Psoas muscle (tissue), 8 donors: ENCODE results near the gene CLEC2D. TPM values are rescaled to one million over a fixed set of nuclear protein-coding genes. Genes with fewer than 3 reads are reported as not detected.
A peak's percentile ranks its signal among the peaks of the same experiment; 100 is the strongest.

ENCODE experiments used
- ATAC-seq, 4 donors: fragments of 200-7000 bp; cut with Tn5 transposase; one replicate each; pipeline ENCODE4 v1.9.1; 2020; ENCODE audit warnings: moderate library complexity in 3 of 4, mild to moderate bottlenecking in 2 of 4
- DNase-seq, 2 donors: peaks; one replicate each; pipeline ENCODE4 v3.0.0-alpha.2; 2020
- H3K27ac ChIP-seq: fragments of 200-600 bp; one replicate; pipeline ENCODE4 v1.8.0; 2022
- H3K27me3 ChIP-seq, 3 donors: fragments of 200-600 bp in 1 of 3; one replicate each; pipeline versions ENCODE4 v1.6.1 to v1.8.0; 2013 to 2022; ENCODE audit warnings: low read length in 2 of 3, mild to moderate bottlenecking in 2 of 3, moderate library complexity in 1 of 3; ENCODE audit not compliant: insufficient read depth in 3 of 3
- H3K36me3 ChIP-seq, 2 donors: fragments of 200-600 bp in 1 of 2; one replicate each; pipeline versions ENCODE4 v1.6.1 to v1.8.0; 2013 to 2022; ENCODE audit warnings: low read depth in 1 of 2, mild to moderate bottlenecking in 1 of 2, moderate library complexity in 1 of 2; ENCODE audit not compliant: insufficient read depth in 1 of 2
- H3K4me1 ChIP-seq: fragments of 200-600 bp; one replicate; pipeline ENCODE4 v1.8.0; 2022
- H3K4me3 ChIP-seq: fragments of 200-600 bp; one replicate; pipeline ENCODE4 v1.8.0; 2022; ENCODE audit warnings: mild to moderate bottlenecking
- H3K9me3 ChIP-seq: fragments of 200-600 bp; one replicate; pipeline ENCODE4 v1.8.0; 2022
- WGBS, 3 donors: extraction: QIAGEN DNeasy Blood & Tissue Kit; methylation state at CpG; one replicate each; pipeline versions ENCODE4 v1.1.6 to v1.1.7; 2013; 5-methylcytosine and 5-hydroxymethylcytosine counted together
- intact Hi-C, 2 donors: fragments of 100-400 bp; cut with DNase I; formaldehyde crosslinking; loops; one replicate each; pipeline versions ENCODE4 v1.11.0 to v1.14.2; 2022
- polyA plus RNA-seq, 3 donors: library from polyadenylated mRNA; stranded (reverse); fragments of 200-250 nt; gene quantifications; one replicate each; pipeline ENCODE4 v1.2.3, GENCODE V29; 2013
- total RNA-seq, 4 donors: library from RNA; stranded (reverse); fragmentation: NEBNext Ultra II Directional in 2 of 4; extraction: Animal tissue kit (Norgen Biotek cat#: 25700) in 2 of 4; gene quantifications; one replicate each; pipeline versions ENCODE4 v1.2.1 to v1.2.4, GENCODE V29; 2021 to 2023
- TF ChIP-seq, protein P1 (sequence below): fragments of 200-600 bp; IDR thresholded peaks from one replicate; pipeline ENCODE4 v1.8.0; 2022; ENCODE audit warnings: antibody characterized with exemption
- donor health status: healthy with polysubstance abuse.
- donor health status: DM: no; HTN: no; CAD: no; lungs with moderate emphysema.
- donor health status: Bipolar disorder and iron deficiency.
- donor health status: healthy.
- donor health status: DM: yes; HTN: yes; CAD: no.
- donor health status: DM: no; HTN: no; CAD: no.
- donor health status: DM: no; HTN: no; CAD: no.
- donor health status: DM: yes; HTN: yes; CAD: no.

The CLEC2D gene
- total and polyA plus RNA-seq, 7 donors: 0.42 to 2.5 (median 0.97) TPM

DNA sequence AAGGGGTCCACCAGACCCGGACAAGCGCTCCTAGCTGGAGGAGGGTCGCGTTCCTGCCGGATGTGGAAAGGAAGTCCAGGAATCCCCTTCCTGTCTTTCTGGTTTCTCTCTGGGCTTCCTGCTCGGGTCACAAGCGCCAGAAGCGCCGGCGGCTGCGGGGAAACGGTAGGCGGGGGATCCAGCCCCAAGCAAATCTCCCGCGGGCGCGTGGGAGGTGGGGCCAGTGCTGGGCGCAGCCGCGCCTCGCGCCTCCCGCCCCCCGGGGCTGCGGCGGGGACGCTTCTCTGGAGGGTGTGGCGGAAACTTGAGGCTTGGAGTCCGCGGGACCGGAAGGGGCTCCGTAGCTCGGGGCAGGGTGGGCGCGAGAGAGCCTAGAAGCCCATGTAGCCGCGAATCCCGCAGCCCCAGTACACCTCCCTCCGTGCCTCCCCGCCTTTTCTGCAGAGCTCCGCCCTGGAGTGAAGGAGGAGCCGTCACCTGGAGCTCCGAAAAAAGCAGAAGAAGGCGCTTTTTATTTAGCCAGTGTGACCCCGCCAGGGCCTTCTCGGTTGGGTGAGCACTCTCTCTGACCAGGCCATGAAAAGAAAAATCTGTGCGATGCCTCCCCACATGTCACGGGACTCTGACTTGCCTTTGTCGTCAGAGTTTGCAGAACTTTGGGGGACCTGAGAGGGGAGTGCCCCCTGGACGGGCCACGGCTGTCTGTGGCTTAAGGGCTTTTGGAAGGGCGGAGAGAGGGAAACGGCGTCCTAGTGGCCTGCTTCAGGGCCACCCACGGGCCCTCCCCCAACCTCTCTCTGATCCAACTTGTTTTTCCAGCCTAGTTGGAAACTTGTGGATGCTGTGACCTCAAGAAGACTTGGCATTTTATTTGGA lies 21.4 kb upstream of the CLEC2D start:
- Histone ChIP-seq H3K4me1 (peaks cover 9% of the 10 kb centered on the region), H3K27ac (peak overlapping the region; percentile 79), H3K9me3 (no peaks in the 10 kb centered on the region), H3K4me3 (peak overlapping the region; percentile 74), H3K27me3 (no peaks in the 10 kb centered on the region), H3K36me3 (no peaks in the 10 kb centered on the region)
- ATAC-seq (peak; percentile 89 to 96 (median 92)), DNase-seq (peak; percentile 84 to 89)
- TF ChIP-seq, protein P1, sequence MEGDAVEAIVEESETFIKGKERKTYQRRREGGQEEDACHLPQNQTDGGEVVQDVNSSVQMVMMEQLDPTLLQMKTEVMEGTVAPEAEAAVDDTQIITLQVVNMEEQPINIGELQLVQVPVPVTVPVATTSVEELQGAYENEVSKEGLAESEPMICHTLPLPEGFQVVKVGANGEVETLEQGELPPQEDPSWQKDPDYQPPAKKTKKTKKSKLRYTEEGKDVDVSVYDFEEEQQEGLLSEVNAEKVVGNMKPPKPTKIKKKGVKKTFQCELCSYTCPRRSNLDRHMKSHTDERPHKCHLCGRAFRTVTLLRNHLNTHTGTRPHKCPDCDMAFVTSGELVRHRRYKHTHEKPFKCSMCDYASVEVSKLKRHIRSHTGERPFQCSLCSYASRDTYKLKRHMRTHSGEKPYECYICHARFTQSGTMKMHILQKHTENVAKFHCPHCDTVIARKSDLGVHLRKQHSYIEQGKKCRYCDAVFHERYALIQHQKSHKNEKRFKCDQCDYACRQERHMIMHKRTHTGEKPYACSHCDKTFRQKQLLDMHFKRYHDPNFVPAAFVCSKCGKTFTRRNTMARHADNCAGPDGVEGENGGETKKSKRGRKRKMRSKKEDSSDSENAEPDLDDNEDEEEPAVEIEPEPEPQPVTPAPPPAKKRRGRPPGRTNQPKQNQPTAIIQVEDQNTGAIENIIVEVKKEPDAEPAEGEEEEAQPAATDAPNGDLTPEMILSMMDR: peak; percentile 5
- intact Hi-C loops: no loop called here
- WGBS, 3 donors: 0 to 1% (median 1%) methylated on average over 48 to 55 of the region's 55 CpGs

DNA sequence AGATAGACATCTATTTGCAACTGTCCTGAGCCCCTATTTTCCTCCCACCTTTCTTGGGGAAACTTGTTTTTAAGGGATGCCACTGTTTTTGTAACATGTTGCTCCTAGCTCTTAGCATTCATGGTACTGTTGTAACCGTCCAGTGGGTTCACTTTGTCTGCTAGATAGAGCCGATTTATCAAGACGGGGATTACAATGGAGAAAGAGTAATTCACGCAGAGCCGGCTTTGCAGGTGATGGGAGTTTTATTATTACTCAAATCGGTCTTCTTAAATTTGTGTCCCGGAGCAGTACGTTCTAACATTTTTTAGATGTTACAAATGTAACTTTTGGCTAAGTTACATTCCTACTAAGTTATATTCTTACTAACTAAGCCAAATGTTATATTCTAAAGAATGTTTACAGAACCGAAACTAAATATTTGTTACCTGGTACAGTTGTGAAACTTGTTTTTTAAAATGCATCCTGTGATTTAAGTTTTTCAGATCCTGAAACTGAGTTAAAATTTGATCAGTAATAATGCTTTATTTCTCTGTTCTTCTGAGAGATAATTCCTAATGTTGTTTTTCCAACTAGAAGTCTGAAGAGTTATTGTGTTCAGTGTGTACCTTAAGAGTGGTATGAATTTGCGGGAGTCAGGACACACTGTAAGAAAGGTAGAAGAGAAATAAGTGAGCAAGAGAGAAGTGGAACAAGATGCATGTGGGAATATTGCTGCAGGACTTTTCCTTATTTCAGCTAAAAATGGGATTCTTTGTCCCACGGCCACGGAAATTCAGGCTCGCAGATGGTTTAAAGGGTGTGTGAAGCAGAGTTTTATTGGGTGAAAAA lies 20.6 kb upstream of the CLEC2D start:
- intact Hi-C loops: no loop called here
- DNase-seq (no peak), ATAC-seq (peak in 1 of 4 donors; percentile 34)
- peak overlapping the region; percentile 79 for H3K27ac ChIP-seq
- TF ChIP-seq, protein P1: no peak
- H3K36me3 ChIP-seq: peaks cover 0 to 4% of the 10 kb centered on the region in 2 donors
- peaks cover 9% of the 10 kb centered on the region for H3K4me1 ChIP-seq
- H3K4me3 ChIP-seq: peak overlapping the region; percentile 74
- H3K9me3 ChIP-seq: no peaks in the 10 kb centered on the region
- H3K27me3 ChIP-seq: no peaks in the 10 kb centered on the region
- WGBS, 3 donors: 9 to 18% (median 12%) methylated on average over 13 of the region's 13 CpGs

DNA sequence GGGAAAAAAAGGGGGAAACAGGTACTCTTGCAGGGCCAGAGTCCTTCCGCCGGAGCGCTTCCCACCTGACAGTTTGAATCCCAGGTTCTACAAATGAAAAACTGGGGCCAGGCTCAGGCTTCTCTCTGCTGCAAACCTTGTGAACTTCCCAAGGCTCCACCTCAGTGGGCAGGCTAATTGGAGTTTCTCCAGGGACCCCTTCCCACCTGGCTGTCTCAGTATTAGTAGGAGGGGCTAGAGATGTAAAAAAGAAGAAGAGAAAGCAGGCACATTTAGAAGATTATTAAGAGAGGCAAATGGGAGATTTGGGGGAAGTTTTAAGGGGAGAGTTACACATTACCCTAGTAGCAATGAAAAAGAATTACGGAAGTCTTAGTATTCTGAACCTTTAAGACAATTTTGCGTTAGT lies 20.0 kb upstream of the CLEC2D start:
- intact Hi-C loops: no loop called here
- peak overlapping the region; percentile 79 for H3K27ac ChIP-seq
- no peak for ATAC-seq
- no peaks in the 10 kb centered on the region for H3K9me3 ChIP-seq
- TF ChIP-seq, protein P1: no peak
- H3K4me1 ChIP-seq: peaks cover 9% of the 10 kb centered on the region
- peaks cover 0 to 10% of the 10 kb centered on the region in 2 donors for H3K36me3 ChIP-seq
- peak overlapping the region; percentile 74 for H3K4me3 ChIP-seq
- no peak for DNase-seq
- WGBS, 3 donors: 48 to 63% (median 55%) methylated on average over 5 of the region's 5 CpGs
- H3K27me3 ChIP-seq: no peaks in the 10 kb centered on the region

DNA sequence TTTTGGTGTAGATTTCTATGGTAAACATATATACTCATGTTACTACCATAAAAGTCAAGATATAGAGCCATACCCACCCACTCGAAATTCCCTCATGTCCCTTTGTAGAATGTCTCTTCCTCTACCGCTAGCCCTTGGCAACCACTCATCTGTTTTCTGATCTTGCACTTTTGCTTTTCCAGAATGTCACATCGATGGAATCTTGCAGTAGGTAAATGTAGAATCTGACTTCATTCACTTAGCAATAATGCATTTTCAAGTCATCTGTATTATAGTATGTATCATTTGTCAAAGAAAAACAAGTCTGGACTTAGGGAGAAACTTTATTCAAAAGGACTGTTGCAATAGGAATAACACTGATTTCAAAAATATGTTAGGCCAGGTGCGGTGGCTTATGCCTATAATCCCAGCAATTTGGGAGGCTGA lies 19.3 kb upstream of the CLEC2D start:
- DNase-seq: no peak
- Histone ChIP-seq H3K4me3 (peak overlapping the region; percentile 74), H3K27ac (peak overlapping the region; percentile 79), H3K36me3 (peaks cover 0 to 17% of the 10 kb centered on the region in 2 donors), H3K27me3 (no peaks in the 10 kb centered on the region), H3K4me1 (peaks cover 9% of the 10 kb centered on the region), H3K9me3 (no peaks in the 10 kb centered on the region)
- intact Hi-C loops: no loop called here
- TF ChIP-seq, protein P1: no peak
- WGBS, 3 donors: 45 to 53% (median 46%) methylated on average over 4 of the region's 4 CpGs
- no peak for ATAC-seq
